RWPE2 (cell line): ENCODE data around the gene FBXO17.
"Not testable (repeated sequence)": the region's sequence is repeated elsewhere in the genome, so short reads cannot be mapped to it uniquely, and the experiment has no call there.

Source experiments
- ATAC-seq: fragments of 200-7000 bp; cut with Tn5 transposase; 3 replicates; pipeline ENCODE4 v1.9.1; 2021; ENCODE audit warnings: low read depth
- DNase-seq: peaks from one replicate; pipeline ENCODE4 v3.0.0-alpha.2; 2020; ENCODE audit warnings: low spot score
- H3K27ac ChIP-seq: fragments of 450-650 bp; 2 replicates; pipeline ENCODE4 v1.5.1; 2017; ENCODE audit warnings: mild to moderate bottlenecking; ENCODE audit not compliant: poor library complexity, severe bottlenecking
- H3K27me3 ChIP-seq: fragments of 250-450 bp; sonication (Bioruptor Pico); 2 replicates; pipeline ENCODE4 v1.5.1; 2021; ENCODE audit warnings: mild to moderate bottlenecking, moderate library complexity; ENCODE audit not compliant: insufficient read depth, poor library complexity, severe bottlenecking
- H3K36me3 ChIP-seq: fragments of 250-450 bp; sonication (Bioruptor Pico); 2 replicates; pipeline ENCODE4 v1.5.1; 2020; ENCODE audit warnings: low read depth, mild to moderate bottlenecking, moderate library complexity
- H3K4me1 ChIP-seq: fragments of 250-450 bp; sonication (Bioruptor Pico); 2 replicates; pipeline ENCODE4 v1.5.1; 2021; ENCODE audit warnings: mild to moderate bottlenecking, moderate library complexity; ENCODE audit not compliant: insufficient read depth, poor library complexity, severe bottlenecking
- H3K4me3 ChIP-seq: fragments of 250-450 bp; sonication (Bioruptor Pico); 2 replicates; pipeline ENCODE4 v1.5.1; 2021; ENCODE audit warnings: mild to moderate bottlenecking, moderate library complexity; ENCODE audit not compliant: severe bottlenecking
- H3K9me3 ChIP-seq: fragments of 250-450 bp; sonication (Bioruptor Pico); 2 replicates; pipeline ENCODE4 v1.5.1; 2021; ENCODE audit warnings: mild to moderate bottlenecking, moderate library complexity; ENCODE audit not compliant: severe bottlenecking
- TF ChIP-seq, protein P1 (sequence below): fragments of 450-650 bp; IDR thresholded peaks from one replicate; pipeline ENCODE4 v1.5.1; 2017; ENCODE audit warnings: mild to moderate bottlenecking, moderate library complexity; ENCODE audit not compliant: poor library complexity, severe bottlenecking

Gene FBXO17

DNA sequence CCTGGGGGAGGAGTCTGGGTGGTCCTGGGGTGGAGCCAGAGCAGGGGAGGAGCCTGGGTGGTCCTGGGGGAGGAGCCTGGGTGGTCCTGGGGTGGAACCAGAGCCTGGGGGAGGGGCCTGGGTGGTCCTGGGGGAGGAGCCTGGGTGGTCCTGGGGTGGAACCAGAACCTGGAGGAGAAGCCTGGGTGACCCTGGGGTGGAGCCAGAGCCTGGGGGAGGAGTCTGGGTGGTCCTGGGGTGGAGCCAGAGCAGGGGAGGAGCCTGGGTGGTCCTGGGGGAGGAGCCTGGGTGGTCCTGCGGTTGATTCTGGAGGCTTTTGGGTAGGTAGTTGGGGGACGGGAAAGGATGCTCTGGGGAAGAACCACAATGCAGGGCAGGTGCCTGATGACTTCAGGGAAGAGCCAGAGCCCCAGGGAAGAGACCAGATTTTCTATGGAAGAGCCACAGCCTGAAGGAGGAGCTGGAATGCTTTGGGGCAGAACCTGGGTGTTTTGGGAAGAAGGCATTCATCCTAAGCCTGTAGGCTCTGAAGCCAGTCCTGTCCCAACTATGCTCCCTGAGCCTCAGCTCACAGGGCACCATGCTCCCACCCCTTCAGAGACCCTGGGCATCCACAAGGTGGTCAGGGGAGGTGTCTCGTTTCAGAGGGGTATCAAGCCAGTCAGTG, 29.8 kb downstream of the FBXO17 start:
- ATAC-seq (no peak), DNase-seq (no peak)
- H3K9me3 ChIP-seq, result no peaks in the 10 kb centered on the region
- H3K36me3 ChIP-seq, result no peaks in the 10 kb centered on the region
- no peak overlapping the region for H3K27ac ChIP-seq
- H3K4me3 ChIP-seq, result no peak overlapping the region
- H3K4me1 ChIP-seq, result no peaks in the 10 kb centered on the region
- no peaks in the 10 kb centered on the region for H3K27me3 ChIP-seq
- TF ChIP-seq, protein P1, sequence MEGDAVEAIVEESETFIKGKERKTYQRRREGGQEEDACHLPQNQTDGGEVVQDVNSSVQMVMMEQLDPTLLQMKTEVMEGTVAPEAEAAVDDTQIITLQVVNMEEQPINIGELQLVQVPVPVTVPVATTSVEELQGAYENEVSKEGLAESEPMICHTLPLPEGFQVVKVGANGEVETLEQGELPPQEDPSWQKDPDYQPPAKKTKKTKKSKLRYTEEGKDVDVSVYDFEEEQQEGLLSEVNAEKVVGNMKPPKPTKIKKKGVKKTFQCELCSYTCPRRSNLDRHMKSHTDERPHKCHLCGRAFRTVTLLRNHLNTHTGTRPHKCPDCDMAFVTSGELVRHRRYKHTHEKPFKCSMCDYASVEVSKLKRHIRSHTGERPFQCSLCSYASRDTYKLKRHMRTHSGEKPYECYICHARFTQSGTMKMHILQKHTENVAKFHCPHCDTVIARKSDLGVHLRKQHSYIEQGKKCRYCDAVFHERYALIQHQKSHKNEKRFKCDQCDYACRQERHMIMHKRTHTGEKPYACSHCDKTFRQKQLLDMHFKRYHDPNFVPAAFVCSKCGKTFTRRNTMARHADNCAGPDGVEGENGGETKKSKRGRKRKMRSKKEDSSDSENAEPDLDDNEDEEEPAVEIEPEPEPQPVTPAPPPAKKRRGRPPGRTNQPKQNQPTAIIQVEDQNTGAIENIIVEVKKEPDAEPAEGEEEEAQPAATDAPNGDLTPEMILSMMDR, result no peak

GRCh38 chr19:38944981-38945506, 30.5 kb downstream of the FBXO17 start:
- TF ChIP-seq, protein P1, result no peak
- Histone ChIP-seq H3K36me3 (no peaks in the 10 kb centered on the region), H3K4me1 (no peaks in the 10 kb centered on the region), H3K27ac (no peak overlapping the region), H3K27me3 (no peaks in the 10 kb centered on the region), H3K9me3 (no peaks in the 10 kb centered on the region), H3K4me3 (no peak overlapping the region)
- no peak for DNase-seq
- ATAC-seq, result no peak

GRCh38 chr19:38942471-38943181, 32.9 kb downstream of the FBXO17 start:
- ATAC-seq (no peak), DNase-seq (no peak)
- H3K4me1 ChIP-seq, result no peaks in the 10 kb centered on the region
- TF ChIP-seq, protein P1, result no peak
- H3K27ac ChIP-seq, result no peak overlapping the region
- H3K27me3 ChIP-seq, result no peaks in the 10 kb centered on the region
- H3K36me3 ChIP-seq, result no peaks in the 10 kb centered on the region
- H3K4me3 ChIP-seq, result no peak overlapping the region
- H3K9me3 ChIP-seq, result no peaks in the 10 kb centered on the region

- Histone ChIP-seq H3K36me3 (no peaks in the 10 kb centered on the region), H3K27ac (no peak overlapping the region), H3K27me3 (no peaks in the 10 kb centered on the region), H3K4me1 (no peaks in the 10 kb centered on the region), H3K4me3 (no peak overlapping the region), H3K9me3 (no peaks in the 10 kb centered on the region)
- DNase-seq (no peak), ATAC-seq (no peak)
- TF ChIP-seq, protein P1, result no peak
Observed at GRCh38 chr19:38941979-38942378, 33.6 kb downstream of the FBXO17 start.

GRCh38 chr19:38941466-38941865, 34.1 kb downstream of the FBXO17 start:
- not testable (repeated sequence) for H3K4me3 ChIP-seq, DNase-seq, H3K27me3 ChIP-seq, H3K4me1 ChIP-seq, H3K9me3 ChIP-seq, H3K27ac ChIP-seq, ATAC-seq, H3K36me3 ChIP-seq
